Hepatocyte (in vitro differentiated cells): ENCODE results near the gene KRTAP10-5. TPM values are rescaled to one million over a fixed set of nuclear protein-coding genes. Genes with fewer than 3 reads are reported as not detected.

Experiments
- DNase-seq: peaks from one replicate; pipeline ENCODE4 v3.0.0-alpha.2; 2016; ENCODE audit warnings: low spot score
- H2AFZ ChIP-seq: fragments of 200-600 bp; sonication (generic); 2 replicates; pipeline ENCODE4 v1.6.0; 2016; ENCODE audit warnings: antibody characterized with exemption, mild to moderate bottlenecking
- H3K27ac ChIP-seq: fragments of 200-600 bp; sonication (generic); 2 replicates; pipeline ENCODE4 v1.5.1; 2016; ENCODE audit warnings: mild to moderate bottlenecking
- H3K27me3 ChIP-seq: fragments of 200-600 bp; sonication (generic); 2 replicates; pipeline ENCODE4 v1.6.1; 2016
- H3K36me3 ChIP-seq: fragments of 200-600 bp; sonication (generic); replicated peaks from 2 replicates; pipeline ENCODE4 v1.5.1; 2016; ENCODE audit warnings: low read depth; ENCODE audit not compliant: insufficient read depth
- H3K4me1 ChIP-seq: fragments of 200-600 bp; sonication (generic); 2 replicates; pipeline ENCODE4 v1.5.1; 2016; ENCODE audit warnings: mild to moderate bottlenecking, moderate library complexity; ENCODE audit not compliant: insufficient read depth
- H3K4me2 ChIP-seq: fragments of 200-600 bp; sonication (generic); 2 replicates; pipeline ENCODE4 v1.6.0; 2016
- H3K4me3 ChIP-seq: fragments of 200-600 bp; sonication (generic); 2 replicates; pipeline ENCODE4 v1.5.1; 2016; ENCODE audit warnings: mild to moderate bottlenecking
- H3K79me2 ChIP-seq: fragments of 200-600 bp; sonication (generic); 2 replicates; pipeline ENCODE4 v1.6.0; 2017; ENCODE audit warnings: mild to moderate bottlenecking
- H3K9me2 ChIP-seq: fragments of 200-600 bp; sonication (generic); replicated peaks from 2 replicates; pipeline ENCODE4 v1.6.0; 2017; ENCODE audit warnings: mild to moderate bottlenecking; ENCODE audit not compliant: insufficient read depth
- H3K9me3 ChIP-seq: fragments of 200-600 bp; sonication (generic); 2 replicates; pipeline ENCODE4 v1.5.1; 2016; ENCODE audit warnings: low read depth, mild to moderate bottlenecking
- H4K20me1 ChIP-seq: fragments of 200-600 bp; sonication (generic); 2 replicates; pipeline ENCODE4 v1.6.0; 2016; ENCODE audit warnings: mild to moderate bottlenecking; ENCODE audit not compliant: insufficient read depth, poor library complexity, severe bottlenecking
- EZH2 ChIP-seq: fragments of 200-600 bp; sonication (generic); IDR thresholded peaks from 2 replicates; pipeline ENCODE4 v1.6.1; 2016; ENCODE audit warnings: antibody characterized with exemption, mild to moderate bottlenecking, borderline replicate concordance
- EZH2phosphoT487 ChIP-seq: fragments of 200-600 bp; sonication (generic); IDR thresholded peaks from one replicate; pipeline ENCODE4 v1.6.1; 2018; ENCODE audit warnings: antibody characterized with exemption, mild to moderate bottlenecking, low read depth, moderate library complexity; ENCODE audit not compliant: unreplicated experiment, severe bottlenecking
- WGBS: methylation state at CpG from one replicate; pipeline ENCODE4 v1.1.6; 2016; ENCODE audit warnings: low lambda C conversion rate; ENCODE audit errors: missing lambda C conversion rate; 5-methylcytosine and 5-hydroxymethylcytosine counted together
- polyA plus RNA-seq: library from polyadenylated mRNA; unstranded; fragments of >200 nt; fragmentation: Nextera tagmentation; extraction: Ambion mirVana; gene quantifications from 2 replicates; pipeline ENCODE4 v1.2.1, GENCODE V29; 2016
- total RNA-seq: library from RNA; depleted of rRNA; stranded (reverse); fragments of >200 nt; gene quantifications from 2 replicates; pipeline ENCODE4 v1.2.3, GENCODE V29; 2014
- TF ChIP-seq, protein P1 (sequence below): fragments of 200-600 bp; sonication (generic); IDR thresholded peaks from 2 replicates; pipeline ENCODE4 v1.5.1; 2016; ENCODE audit warnings: antibody characterized with exemption, mild to moderate bottlenecking; ENCODE audit not compliant: poor library complexity

Gene KRTAP10-5
- total and polyA plus RNA-seq, 2 experiments from 2014 or later = not detected

DNA sequence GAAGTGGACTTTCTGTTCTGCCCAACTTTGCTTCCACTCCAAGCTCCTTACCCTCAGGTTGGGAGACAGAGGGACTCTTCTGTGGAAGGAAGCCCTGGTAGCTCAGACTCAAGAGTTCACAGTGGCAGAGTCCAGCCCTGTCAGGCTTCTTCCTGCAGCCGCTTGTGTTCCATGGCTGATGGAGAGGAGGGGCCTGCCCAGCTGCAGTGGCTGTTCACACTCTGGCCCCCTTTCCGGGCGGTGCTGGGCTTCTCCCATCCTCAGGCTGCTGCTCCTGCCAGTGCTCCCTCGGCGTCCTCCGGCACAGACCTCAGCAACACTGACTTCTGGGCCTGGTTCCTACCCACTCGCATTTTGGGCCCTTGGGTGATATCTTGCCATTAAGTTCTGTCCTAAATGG is 44.4 kb downstream of the KRTAP10-5 start:
- TF ChIP-seq, protein P1, sequence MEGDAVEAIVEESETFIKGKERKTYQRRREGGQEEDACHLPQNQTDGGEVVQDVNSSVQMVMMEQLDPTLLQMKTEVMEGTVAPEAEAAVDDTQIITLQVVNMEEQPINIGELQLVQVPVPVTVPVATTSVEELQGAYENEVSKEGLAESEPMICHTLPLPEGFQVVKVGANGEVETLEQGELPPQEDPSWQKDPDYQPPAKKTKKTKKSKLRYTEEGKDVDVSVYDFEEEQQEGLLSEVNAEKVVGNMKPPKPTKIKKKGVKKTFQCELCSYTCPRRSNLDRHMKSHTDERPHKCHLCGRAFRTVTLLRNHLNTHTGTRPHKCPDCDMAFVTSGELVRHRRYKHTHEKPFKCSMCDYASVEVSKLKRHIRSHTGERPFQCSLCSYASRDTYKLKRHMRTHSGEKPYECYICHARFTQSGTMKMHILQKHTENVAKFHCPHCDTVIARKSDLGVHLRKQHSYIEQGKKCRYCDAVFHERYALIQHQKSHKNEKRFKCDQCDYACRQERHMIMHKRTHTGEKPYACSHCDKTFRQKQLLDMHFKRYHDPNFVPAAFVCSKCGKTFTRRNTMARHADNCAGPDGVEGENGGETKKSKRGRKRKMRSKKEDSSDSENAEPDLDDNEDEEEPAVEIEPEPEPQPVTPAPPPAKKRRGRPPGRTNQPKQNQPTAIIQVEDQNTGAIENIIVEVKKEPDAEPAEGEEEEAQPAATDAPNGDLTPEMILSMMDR = no peak
- no peak for TF ChIP-seq EZH2
- no peak for TF ChIP-seq EZH2phosphoT487
- Histone ChIP-seq H3K27ac (no peak overlapping the region), H4K20me1 (no peaks in the 10 kb centered on the region), H3K27me3 (no peaks in the 10 kb centered on the region), H3K9me2 (no peaks in the 10 kb centered on the region), H2AFZ (no peak overlapping the region), H3K4me3 (no peak overlapping the region), H3K36me3 (no peaks in the 10 kb centered on the region), H3K4me2 (no peak overlapping the region), H3K4me1 (no peaks in the 10 kb centered on the region), H3K79me2 (no peaks in the 10 kb centered on the region), H3K9me3 (no peaks in the 10 kb centered on the region)
- DNase-seq = no peak
- 65% methylated on average over 7 of the region's 7 CpGs for WGBS

DNA sequence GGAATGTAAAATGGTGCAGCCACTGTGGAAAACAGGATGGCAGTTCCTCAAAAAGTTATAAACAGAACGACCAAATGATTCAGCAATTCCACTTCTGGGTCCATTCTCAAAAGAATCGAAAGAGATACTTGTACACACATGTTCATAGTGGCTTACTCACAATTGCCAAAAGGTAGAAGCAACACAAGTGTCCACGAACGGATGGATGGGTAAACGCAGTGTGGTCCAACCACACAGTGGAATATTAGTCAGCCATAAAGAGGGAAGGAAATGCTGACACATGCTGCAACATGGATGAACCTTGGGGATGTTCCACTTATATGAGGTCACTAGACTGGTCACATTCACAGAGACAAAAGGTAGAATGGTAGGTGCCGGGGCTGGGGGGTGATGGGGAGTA is 45.7 kb downstream of the KRTAP10-5 start:
- TF ChIP-seq EZH2 (no peak), EZH2phosphoT487 (no peak)
- TF ChIP-seq, protein P1 = no peak
- Histone ChIP-seq H3K36me3 (no peaks in the 10 kb centered on the region), H2AFZ (no peak overlapping the region), H3K27ac (no peak overlapping the region), H3K79me2 (no peaks in the 10 kb centered on the region), H3K4me3 (no peak overlapping the region), H3K9me2 (no peaks in the 10 kb centered on the region), H4K20me1 (no peaks in the 10 kb centered on the region), H3K27me3 (no peaks in the 10 kb centered on the region), H3K4me1 (no peaks in the 10 kb centered on the region), H3K4me2 (no peak overlapping the region), H3K9me3 (no peaks in the 10 kb centered on the region)
- WGBS = 94% methylated on average over 6 of the region's 6 CpGs
- DNase-seq = no peak

DNA sequence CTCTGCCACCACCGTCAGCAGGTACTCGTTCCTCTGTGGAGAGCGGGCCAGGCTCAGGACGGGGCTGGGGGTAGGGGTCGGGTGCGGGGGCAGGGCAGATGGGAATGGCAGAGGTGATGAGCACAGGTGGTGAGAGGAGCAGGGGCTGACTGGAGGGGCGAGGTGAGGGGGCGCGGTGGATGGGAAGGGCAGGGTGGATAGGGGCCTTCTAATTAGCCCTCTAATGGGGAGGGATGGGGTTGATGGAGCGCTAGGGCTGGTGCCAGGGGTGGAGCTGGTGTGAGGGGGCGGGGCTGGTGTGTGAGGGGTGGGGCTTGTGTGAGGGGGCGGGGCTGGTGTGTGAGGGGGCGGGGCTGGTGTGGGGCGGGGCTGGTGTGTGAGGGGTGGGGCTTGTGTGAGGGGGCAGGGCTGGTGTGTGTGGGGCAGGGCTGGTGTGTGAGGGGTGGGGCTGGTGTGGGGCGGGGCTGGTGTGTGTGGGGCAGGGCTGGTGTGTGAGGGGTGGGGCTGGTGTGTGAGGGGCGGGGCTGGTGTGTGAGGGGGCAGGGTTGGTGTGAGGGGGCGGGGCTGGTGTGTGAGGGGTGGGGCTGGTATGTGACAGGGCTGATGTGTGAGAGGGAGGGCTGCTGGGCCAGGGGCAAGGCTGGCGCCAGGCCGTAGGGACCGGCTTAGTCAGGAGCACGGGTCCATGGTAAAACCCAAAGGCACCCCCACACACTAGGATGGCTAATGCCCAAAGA is 46.3 kb downstream of the KRTAP10-5 start:
- Histone ChIP-seq H3K9me2 (no peaks in the 10 kb centered on the region), H2AFZ (no peak overlapping the region), H3K79me2 (no peaks in the 10 kb centered on the region), H3K9me3 (no peaks in the 10 kb centered on the region), H3K4me2 (no peak overlapping the region), H3K4me1 (no peaks in the 10 kb centered on the region), H3K4me3 (no peak overlapping the region), H4K20me1 (no peaks in the 10 kb centered on the region), H3K36me3 (no peaks in the 10 kb centered on the region), H3K27ac (no peak overlapping the region), H3K27me3 (no peaks in the 10 kb centered on the region)
- DNase-seq = no peak
- 94% methylated on average over 11 of the region's 21 CpGs for WGBS
- TF ChIP-seq, protein P1 = no peak
- TF ChIP-seq EZH2 (no peak), EZH2phosphoT487 (no peak)
